Measurements from ENCODE around the gene OR2T4. TPM values are rescaled to one million over a fixed set of nuclear protein-coding genes. Genes with fewer than 3 reads are reported as not detected.

OR2T4 gene
- total RNA-seq, 4 donors from 2014 or later, result not detected

DNA sequence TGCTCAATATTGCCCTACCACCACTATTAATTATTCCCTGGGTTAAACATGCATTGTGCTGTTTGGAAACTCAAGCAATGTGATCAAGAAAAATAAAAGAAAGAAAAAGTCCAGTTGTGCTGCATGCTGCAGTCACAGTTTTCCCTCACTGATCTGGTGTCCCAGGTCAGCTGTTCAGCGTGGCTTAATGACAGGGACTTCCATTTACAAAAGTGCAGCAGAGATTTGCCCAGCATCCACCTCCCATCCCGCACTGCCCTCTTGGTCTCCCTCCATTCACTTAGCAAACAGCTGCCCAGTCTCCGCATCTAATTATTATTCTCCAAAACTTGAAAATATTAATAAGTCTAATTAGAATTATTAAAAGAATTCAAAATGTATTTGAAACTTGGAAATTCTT, 2.0 kb upstream of the OR2T4 start:
- intact Hi-C loops (cut with DNase I; ENCODE audit: low total_unique reads), result no loop called here
- TF ChIP-seq, protein P1, sequence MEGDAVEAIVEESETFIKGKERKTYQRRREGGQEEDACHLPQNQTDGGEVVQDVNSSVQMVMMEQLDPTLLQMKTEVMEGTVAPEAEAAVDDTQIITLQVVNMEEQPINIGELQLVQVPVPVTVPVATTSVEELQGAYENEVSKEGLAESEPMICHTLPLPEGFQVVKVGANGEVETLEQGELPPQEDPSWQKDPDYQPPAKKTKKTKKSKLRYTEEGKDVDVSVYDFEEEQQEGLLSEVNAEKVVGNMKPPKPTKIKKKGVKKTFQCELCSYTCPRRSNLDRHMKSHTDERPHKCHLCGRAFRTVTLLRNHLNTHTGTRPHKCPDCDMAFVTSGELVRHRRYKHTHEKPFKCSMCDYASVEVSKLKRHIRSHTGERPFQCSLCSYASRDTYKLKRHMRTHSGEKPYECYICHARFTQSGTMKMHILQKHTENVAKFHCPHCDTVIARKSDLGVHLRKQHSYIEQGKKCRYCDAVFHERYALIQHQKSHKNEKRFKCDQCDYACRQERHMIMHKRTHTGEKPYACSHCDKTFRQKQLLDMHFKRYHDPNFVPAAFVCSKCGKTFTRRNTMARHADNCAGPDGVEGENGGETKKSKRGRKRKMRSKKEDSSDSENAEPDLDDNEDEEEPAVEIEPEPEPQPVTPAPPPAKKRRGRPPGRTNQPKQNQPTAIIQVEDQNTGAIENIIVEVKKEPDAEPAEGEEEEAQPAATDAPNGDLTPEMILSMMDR (IDR thresholded peaks at IDR 0.05), result no peak
- no peak for TF ChIP-seq POLR2A (IDR thresholded peaks at IDR 0.05)
- no peak overlapping the region for H3K4me3 ChIP-seq (ENCODE audit: low read depth, poor library complexity, severe bottlenecking)
- DNase-seq (ENCODE audit: low spot score in 2 of 2), result no peak
- WGBS, 2 donors, result 72 to 82% methylated on average over 3 of the region's 3 CpGs

DNA sequence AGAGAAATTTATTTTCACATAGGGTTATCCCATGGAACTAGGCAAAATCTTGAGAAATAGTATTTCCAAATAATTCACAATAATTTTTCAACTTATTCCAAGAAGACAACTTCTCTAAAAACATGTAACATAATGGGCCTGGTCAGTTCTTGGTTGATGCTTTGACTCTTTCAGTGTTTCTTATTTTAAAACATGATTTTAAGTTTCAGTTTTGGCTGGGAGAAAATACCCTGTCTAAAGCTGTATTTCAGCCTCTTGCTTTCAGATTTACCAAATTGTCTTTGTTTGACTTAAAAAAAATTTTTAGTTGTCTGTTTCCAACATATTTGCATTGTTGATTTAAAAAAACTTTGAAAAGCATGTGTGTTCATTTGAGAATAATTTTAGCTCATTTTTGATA, 5.1 kb downstream of the OR2T4 start:
- no peak for DNase-seq (ENCODE audit: low spot score in 2 of 2)
- intact Hi-C loops (cut with DNase I; ENCODE audit: low total_unique reads), result no loop called here
- no peak overlapping the region for H3K4me3 ChIP-seq (ENCODE audit: low read depth, poor library complexity, severe bottlenecking)
- no peak for TF ChIP-seq POLR2A (IDR thresholded peaks at IDR 0.05)
- TF ChIP-seq, protein P1 (IDR thresholded peaks at IDR 0.05), result no peak

DNA sequence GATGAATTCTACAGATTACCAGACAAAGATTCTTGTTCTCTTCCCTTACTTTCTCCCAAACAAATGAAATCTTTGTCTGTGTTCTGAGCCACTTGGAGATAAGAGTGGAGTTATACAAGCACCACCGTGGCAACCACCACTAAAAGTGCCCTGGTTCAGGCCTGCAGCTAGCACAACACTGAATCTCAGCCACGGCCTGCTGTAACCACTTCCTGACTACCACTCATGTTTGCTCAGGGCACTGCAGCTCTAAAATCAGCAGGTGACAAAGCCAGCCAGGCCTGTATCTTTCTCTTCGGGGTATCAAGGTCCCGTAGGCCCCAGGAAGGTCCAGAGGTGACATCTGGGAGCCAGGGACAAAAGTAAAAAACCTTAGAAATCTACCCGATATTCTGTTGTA, 10.9 kb downstream of the OR2T4 start:
- intact Hi-C loops (cut with DNase I; ENCODE audit: low total_unique reads), result no loop called here
- H3K4me3 ChIP-seq (ENCODE audit: low read depth, poor library complexity, severe bottlenecking), result no peak overlapping the region
- 73 to 74% methylated on average over 5 of the region's 5 CpGs for WGBS, 2 donors
- TF ChIP-seq, protein P1 (IDR thresholded peaks at IDR 0.05), result no peak
- TF ChIP-seq POLR2A (IDR thresholded peaks at IDR 0.05), result no peak
- no peak for DNase-seq (ENCODE audit: low spot score in 2 of 2)

- no peak for TF ChIP-seq POLR2A (IDR thresholded peaks at IDR 0.05)
- TF ChIP-seq, protein P1 (IDR thresholded peaks at IDR 0.05), result no peak
- intact Hi-C loops (cut with DNase I; ENCODE audit: low total_unique reads), result no loop called here
- DNase-seq (ENCODE audit: low spot score in 2 of 2), result no peak
- H3K4me3 ChIP-seq (ENCODE audit: low read depth, poor library complexity, severe bottlenecking), result no peak overlapping the region
- WGBS, 2 donors, result 59 to 75% methylated on average over 4 of the region's 4 CpGs
These were observed 12.3 kb downstream of the OR2T4 start for GRCh38 chr1:248373761-248374160.

GRCh38 chr1:248375446-248375845, 14.0 kb downstream of the OR2T4 start, which contains the start of gene OR2T6:
TSS of gene OR2T6 (plus strand) at chr1:248375746. CDS start at chr1:248387609, 11,863 bp downstream.
- no peak for DNase-seq (ENCODE audit: low spot score in 2 of 2)
- no peak for TF ChIP-seq POLR2A (IDR thresholded peaks at IDR 0.05)
- TF ChIP-seq, protein P1 (IDR thresholded peaks at IDR 0.05), result no peak
- intact Hi-C loops (cut with DNase I; ENCODE audit: low total_unique reads), result no loop called here

GRCh38 chr1:248376916-248377315, 15.5 kb downstream of the OR2T4 start:
- WGBS, 2 donors, result 63 to 66% methylated on average over 3 of the region's 3 CpGs
- DNase-seq (ENCODE audit: low spot score in 2 of 2), result no peak
- intact Hi-C loops (cut with DNase I; ENCODE audit: low total_unique reads), result no loop called here
- no peak overlapping the region for H3K4me3 ChIP-seq (ENCODE audit: low read depth, poor library complexity, severe bottlenecking)
- no peak for TF ChIP-seq POLR2A (IDR thresholded peaks at IDR 0.05)
- TF ChIP-seq, protein P1 (IDR thresholded peaks at IDR 0.05), result no peak

More at GRCh38 chr1:248375446-248375845, 14.0 kb downstream of the OR2T4 start, which contains the start of gene OR2T6:
- H3K4me3 ChIP-seq (ENCODE audit: low read depth, poor library complexity, severe bottlenecking), result no peak within 1 kb of the TSS

Data from lower leg skin (tissue), 4 donors.